K562 (cell line): ENCODE measurements around the gene ELOVL1. TPM values are rescaled to one million over a fixed set of nuclear protein-coding genes. Genes with fewer than 3 reads are reported as not detected.

Experiments used
- ATAC-seq: fragments of 200-7000 bp; cut with Tn5 transposase; 3 replicates; pipeline ENCODE4 v1.9.1; 2020; ENCODE audit warnings: moderate library complexity
- BruUV-seq: library from RNA; stranded (reverse); fragments of 400-500 nt; replicated peaks from 2 replicates; lab custom pipeline; 2021; lab: Mats Ljungman, UMichigan
- CTCF ChIA-PET: fragments of 300-600 bp; formaldehyde crosslinking; extraction: SDS; loops from one replicate; lab custom pipeline; 2021; ENCODE audit warnings: low intra/inter-chr PET ratio; lab: Yijun Ruan, JAX
- POLR2A ChIA-PET: fragments of 300-600, 350-650 bp; sonication (Branson Sonifier 250); formaldehyde crosslinking; extraction: SDS; loops from one replicate; lab custom pipeline; 2021; ENCODE audit warnings: antibody characterized with exemption, inconsistent platforms; lab: Yijun Ruan, JAX
- DNase-seq, 4 experiments: peaks; one replicate each; pipeline versions ENCODE4 v3.0.0 to v3.0.0-alpha.2; 2011 to 2018; ENCODE audit warnings: low spot score in 3 of 4, mixed read lengths in 3 of 4; ENCODE audit errors: extremely low read depth in 1 of 4
- FAIRE-seq: peaks from 2 replicates; lab custom pipeline; 2011; peaks lifted over from hg19 to GRCh38; lab: Jason Lieb, UNC
- H2AFZ ChIP-seq: 2 replicates; pipeline ENCODE4 v1.6.0; 2011; ENCODE audit warnings: low read depth, low read length, control low read depth, inconsistent platforms
- H3K27ac ChIP-seq: fragments of 200-600 bp; 3 replicates; pipeline ENCODE4 v1.8.0; 2011; ENCODE audit warnings: low read depth, mild to moderate bottlenecking, control low read depth, inconsistent platforms, low read length, moderate library complexity, mixed read lengths; ENCODE audit errors: extremely low read depth
- H3K27me3 ChIP-seq, 2 experiments: fragments of 300-600 bp in 1 of 2; 2 replicates in 1 of 2; 3 replicates in 1 of 2; pipeline versions ENCODE4 v1.6.0 to v1.8.0; 2011; ENCODE audit warnings: inconsistent platforms in 2 of 2, low read length in 2 of 2, mild to moderate bottlenecking in 1 of 2, mixed read lengths in 1 of 2, moderate library complexity in 1 of 2; ENCODE audit not compliant: control insufficient read depth in 2 of 2, insufficient read depth in 2 of 2
- H3K36me3 ChIP-seq: fragments of 300-600 bp; 3 replicates; pipeline ENCODE4 v1.8.0; 2011; ENCODE audit warnings: mild to moderate bottlenecking, low read length, inconsistent platforms; ENCODE audit not compliant: control insufficient read depth, insufficient read depth
- H3K4me1 ChIP-seq, 2 experiments: fragments of 200-600 bp in 1 of 2; replicated peaks in 1 of 2; 2 replicates in 1 of 2; 3 replicates in 1 of 2; pipeline versions ENCODE4 v1.5.1 to v1.8.0; 2011; ENCODE audit warnings: inconsistent platforms in 2 of 2, low read length in 2 of 2, mild to moderate bottlenecking in 1 of 2, mixed read lengths in 1 of 2, moderate library complexity in 1 of 2; ENCODE audit not compliant: control insufficient read depth in 2 of 2, insufficient read depth in 2 of 2
- H3K4me2 ChIP-seq: 2 replicates; pipeline ENCODE4 v1.6.1; 2011; ENCODE audit warnings: low read length, control low read depth, inconsistent platforms, mixed read lengths; ENCODE audit not compliant: insufficient read depth
- H3K4me3 ChIP-seq: fragments of 200-600 bp; sonication (generic), shearing (Covaris generic); 2 replicates; pipeline ENCODE4 v1.5.1; 2016; ENCODE audit warnings: control low read depth, inconsistent platforms
- H3K79me2 ChIP-seq: fragments of 200-600 bp; 3 replicates; pipeline ENCODE4 v1.8.0; 2011; ENCODE audit warnings: low read length, inconsistent platforms; ENCODE audit not compliant: control insufficient read depth, insufficient read depth
- H3K9ac ChIP-seq, 2 experiments: 2 replicates each; pipeline versions ENCODE4 v1.6.0 to v1.6.1; 2011; ENCODE audit warnings: low read depth in 2 of 2, low read length in 2 of 2, control low read depth in 1 of 2, inconsistent platforms in 1 of 2, mild to moderate bottlenecking in 1 of 2, mixed read lengths in 1 of 2; ENCODE audit not compliant: insufficient read depth in 1 of 2
- H3K9me1 ChIP-seq: one replicate; pipeline ENCODE4 v1.6.0; 2011; ENCODE audit warnings: inconsistent platforms, mild to moderate bottlenecking, low read length, moderate library complexity; ENCODE audit not compliant: control insufficient read depth, insufficient read depth
- H3K9me3 ChIP-seq: replicated peaks from 2 replicates; pipeline ENCODE4 v1.5.1; 2011; ENCODE audit warnings: low read depth, low read length, inconsistent platforms; ENCODE audit not compliant: control insufficient read depth, insufficient read depth
- H4K20me1 ChIP-seq: replicated peaks from 2 replicates; pipeline ENCODE4 v1.6.1; 2011; ENCODE audit warnings: low read length, inconsistent platforms, mixed read lengths; ENCODE audit not compliant: control insufficient read depth, insufficient read depth
- DPF2 ChIP-seq: fragments of 450-650 bp; IDR thresholded peaks from 2 replicates; pipeline ENCODE4 v1.6.1; 2016
- KDM5B ChIP-seq: fragments of 200-600 bp; sonication (generic); IDR thresholded peaks from 2 replicates; pipeline ENCODE4 v1.6.1; 2012; ENCODE audit warnings: low read depth, mild to moderate bottlenecking, moderate library complexity, low read length, control low read depth, inconsistent platforms; ENCODE audit not compliant: insufficient replicate concordance
- MNT ChIP-seq, 2 experiments: fragments of 450-650 bp; conservative IDR thresholded peaks; 2 replicates each; pipeline ENCODE4 v1.6.1; 2017; ENCODE audit warnings: mild to moderate bottlenecking in 2 of 2, moderate library complexity in 2 of 2
- POLR2AphosphoS5 ChIP-seq: IDR thresholded peaks from 2 replicates; pipeline ENCODE4 v1.6.1; 2011; ENCODE audit warnings: mild to moderate bottlenecking, low read depth, low read length, moderate library complexity; ENCODE audit not compliant: control insufficient read depth, insufficient read depth
- SNIP1 ChIP-seq: fragments of 450-650 bp; IDR thresholded peaks from 2 replicates; pipeline ENCODE4 v1.7.1; 2017; ENCODE audit warnings: low read depth, mild to moderate bottlenecking
- TCF3 ChIP-seq: sonication (generic); formaldehyde crosslinking; IDR thresholded peaks from 2 replicates; pipeline ENCODE4 v1.4.0; 2020; ENCODE audit warnings: mild to moderate bottlenecking, missing genetic modification reagents
- TFAP4 ChIP-seq: sonication (generic); formaldehyde crosslinking; IDR thresholded peaks from 2 replicates; pipeline ENCODE4 v1.8.0; 2022; ENCODE audit warnings: missing genetic modification reagents, mild to moderate bottlenecking, moderate library complexity, borderline replicate concordance
- ZNF785 ChIP-seq: fragments of 250-450 bp; sonication (Bioruptor Pico); IDR thresholded peaks from 2 replicates; pipeline ENCODE4 v1.4.0; 2020; ENCODE audit warnings: mild to moderate bottlenecking
- WGBS: fragments of 100-300 bp; shearing (Covaris generic); methylation state at CpG from one replicate; pipeline ENCODE4 v1.1.6; 2016; ENCODE audit warnings: low coverage, mixed read lengths; ENCODE audit not compliant: insufficient coverage; ENCODE audit errors: missing lambda C conversion rate; 5-methylcytosine and 5-hydroxymethylcytosine counted together
- in situ Hi-C: fragments of 300-500 bp; cut with MboI; formaldehyde crosslinking; loops from 4 replicates; pipeline ENCODE4 v1.15.0; 2018; ENCODE audit warnings: inconsistent platforms, mixed read lengths
- intact Hi-C: fragments of 100-400 bp; cut with micrococcal nuclease; formaldehyde crosslinking; loops from 2 replicates; pipeline ENCODE4 v1.14.2; 2022
- polyA plus RNA-seq, 8 experiments: library from polyadenylated mRNA; depleted of rRNA in 4 of 8; stranded (reverse) in 5 of 8; unstranded in 3 of 8; fragments of >200 nt; fragmentation: Nextera tagmentation in 2 of 8; fragmentation: Illumina TruSeq in 1 of 8; extraction: Ambion mirVana in 2 of 8; extraction: Trizol in 1 of 8; gene quantifications; 2 replicates each; pipeline versions ENCODE4 v1.2.1 to v1.2.3, GENCODE V29; 2011 to 2014; ENCODE audit warnings: inconsistent platforms in 1 of 8, missing spikeins in 1 of 8
- total RNA-seq, 7 experiments: library from RNA; depleted of rRNA in 6 of 7; stranded (reverse); fragments of >200 nt in 6 of 7; fragmentation: Illumina TruSeq in 2 of 7; extraction: Trizol in 2 of 7; gene quantifications; 2 replicates each; pipeline versions ENCODE4 v1.2.1 to v1.2.3, GENCODE V29; 2011 to 2021; ENCODE audit warnings: low replicate concordance in 1 of 7

The ELOVL1 gene
- total and polyA plus RNA-seq, 9 of the 15 experiments (the other 6 are each of a cell fraction or from before 2014, with no cell fraction given) = 51.0 to 157 (median 70.3) TPM

GRCh38 chr1:43360616-43361015 lies 7.2 kb downstream of the ELOVL1 start (continued):
- TF ChIP-seq MNT (conservative IDR thresholded peaks at IDR 0.05) = peak in 1 of 2 experiments; percentile 53; a peak in 1 of 4 replicates
- TF ChIP-seq TCF3 (CRISPR knock-in tag) = peak; percentile 56
- no peak for TF ChIP-seq SNIP1
- no peak for TF ChIP-seq ZNF785 (CRISPR knock-in tag)
- 0 out of 2 replicates have a peak, but pooled peaks have one; percentile 11 for TF ChIP-seq DPF2
- peak; percentile 27; the same call in 1 of the 2 replicates for TF ChIP-seq TFAP4

GRCh38 chr1:43359696-43360095 lies 8.1 kb downstream of the ELOVL1 start:
- ChIA-PET CTCF (no interaction called here), POLR2A (interaction anchor here (0.6 to 2.9 kb wide), 7 partner anchors 9 to 121 kb away, joined by 3 to 17 read pairs (median 3); partner anchors contain the start of gene ELOVL1)
- Histone ChIP-seq H3K27me3 (no peaks in the 10 kb centered on the region), H4K20me1 (no peaks in the 10 kb centered on the region; the same call in 1 of the 2 replicates), H3K4me1 (peaks cover 25 to 36% of the 10 kb centered on the region in 2 experiments), H3K36me3 (peaks cover 54% of the 10 kb centered on the region), H3K9ac (peak overlapping the region; percentile 93 to 99), H3K9me3 (no peaks in the 10 kb centered on the region), H2AFZ (0 out of 2 replicates have a peak overlapping the region, but pooled peaks have one; percentile 43), H3K9me1 (peaks cover 11% of the 10 kb centered on the region), H3K4me3 (peak overlapping the region; percentile 83), H3K79me2 (peaks cover 33% of the 10 kb centered on the region), H3K27ac (peak overlapping the region; percentile 90), H3K4me2 (peak overlapping the region; percentile 95)
- no peak for FAIRE-seq
- WGBS = 9% methylated on average over 11 of the region's 11 CpGs
- intact Hi-C loops = loop anchor here (2.0 kb wide), 1 partner anchor 121 kb away; no protein-coding TSS in a partner anchor
- BruUV-seq = no TSS peak
- no peak for TF ChIP-seq POLR2AphosphoS5
- peak; percentile 21 for TF ChIP-seq KDM5B
- peak in 1 of 4 experiments; percentile 36 for DNase-seq
- in situ Hi-C loops = no loop called here
- no peak for ATAC-seq
